Ovary (tissue), 3 donors: ENCODE results near the gene SNX27.

ENCODE experiments used
- EP300 ChIP-seq: sonication (generic); formaldehyde crosslinking; IDR thresholded peaks from one replicate; pipeline ENCODE4 v1.6.1; 2017; ENCODE audit warnings: antibody characterized with exemption
- POLR2A ChIP-seq: fragments of 450-650 bp; IDR thresholded peaks from one replicate; pipeline ENCODE4 v1.6.1; 2017; ENCODE audit warnings: antibody characterized with exemption, mild to moderate bottlenecking, moderate library complexity
- TF ChIP-seq, protein P1 (sequence below), 3 donors: fragments of 450-650 bp in 2 of 3; fragments of 200-600 bp in 1 of 3; IDR thresholded peaks; one replicate each; pipeline versions ENCODE4 v1.5.1 to v1.8.0; 2016 to 2022; ENCODE audit warnings: antibody characterized with exemption in 3 of 3, mild to moderate bottlenecking in 1 of 3
- donor health status: DM: no; HTN: no; CAD: no.

DNA sequence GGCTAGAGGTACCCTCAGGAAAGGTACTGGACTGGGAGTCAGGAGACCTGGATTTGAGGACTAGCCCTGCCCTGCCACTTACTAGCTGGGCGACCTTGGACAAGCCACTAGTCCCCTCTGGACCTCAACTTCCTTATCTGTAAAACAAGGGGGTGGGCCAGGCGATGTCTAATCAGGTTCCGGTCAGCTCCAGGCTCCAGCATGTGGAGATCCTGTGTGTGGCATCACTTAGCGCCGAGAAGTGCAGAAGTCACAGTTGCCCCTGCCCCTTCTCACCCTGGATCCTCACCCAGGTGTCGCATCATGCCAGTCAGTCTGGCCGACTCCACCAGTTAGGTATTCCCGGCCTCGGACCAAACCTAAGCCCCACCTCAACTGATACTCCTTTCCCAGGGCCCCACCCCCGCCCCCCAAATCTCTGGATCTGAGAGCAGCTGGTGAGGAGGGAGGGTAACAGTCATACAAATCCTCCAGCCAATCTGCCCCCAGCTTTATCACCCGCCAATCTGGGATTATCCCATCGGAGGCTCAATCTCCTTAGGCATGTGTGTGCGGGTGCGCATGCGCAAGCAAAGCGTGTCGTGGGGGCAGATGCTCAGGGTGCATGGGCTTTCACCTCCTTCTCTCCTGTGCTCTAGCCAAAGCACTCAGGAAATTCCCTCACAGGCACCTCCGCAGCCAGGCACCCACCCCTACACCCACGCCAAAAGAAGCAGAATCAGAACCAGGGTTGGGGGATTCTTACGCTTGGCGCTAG is 99.4 kb downstream of the SNX27 start:
- TF ChIP-seq POLR2A (no peak), EP300 (no peak)
- TF ChIP-seq, protein P1, sequence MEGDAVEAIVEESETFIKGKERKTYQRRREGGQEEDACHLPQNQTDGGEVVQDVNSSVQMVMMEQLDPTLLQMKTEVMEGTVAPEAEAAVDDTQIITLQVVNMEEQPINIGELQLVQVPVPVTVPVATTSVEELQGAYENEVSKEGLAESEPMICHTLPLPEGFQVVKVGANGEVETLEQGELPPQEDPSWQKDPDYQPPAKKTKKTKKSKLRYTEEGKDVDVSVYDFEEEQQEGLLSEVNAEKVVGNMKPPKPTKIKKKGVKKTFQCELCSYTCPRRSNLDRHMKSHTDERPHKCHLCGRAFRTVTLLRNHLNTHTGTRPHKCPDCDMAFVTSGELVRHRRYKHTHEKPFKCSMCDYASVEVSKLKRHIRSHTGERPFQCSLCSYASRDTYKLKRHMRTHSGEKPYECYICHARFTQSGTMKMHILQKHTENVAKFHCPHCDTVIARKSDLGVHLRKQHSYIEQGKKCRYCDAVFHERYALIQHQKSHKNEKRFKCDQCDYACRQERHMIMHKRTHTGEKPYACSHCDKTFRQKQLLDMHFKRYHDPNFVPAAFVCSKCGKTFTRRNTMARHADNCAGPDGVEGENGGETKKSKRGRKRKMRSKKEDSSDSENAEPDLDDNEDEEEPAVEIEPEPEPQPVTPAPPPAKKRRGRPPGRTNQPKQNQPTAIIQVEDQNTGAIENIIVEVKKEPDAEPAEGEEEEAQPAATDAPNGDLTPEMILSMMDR (IDR thresholded peaks at IDR 0.05): no peak
